ENCODE data around the gene AOC3. TPM values are rescaled to one million over a fixed set of nuclear protein-coding genes. Genes with fewer than 3 reads are reported as not detected.

Gene AOC3
- polyA plus RNA-seq, 1 donor from 2014 or later, result 0.35 TPM

DNA sequence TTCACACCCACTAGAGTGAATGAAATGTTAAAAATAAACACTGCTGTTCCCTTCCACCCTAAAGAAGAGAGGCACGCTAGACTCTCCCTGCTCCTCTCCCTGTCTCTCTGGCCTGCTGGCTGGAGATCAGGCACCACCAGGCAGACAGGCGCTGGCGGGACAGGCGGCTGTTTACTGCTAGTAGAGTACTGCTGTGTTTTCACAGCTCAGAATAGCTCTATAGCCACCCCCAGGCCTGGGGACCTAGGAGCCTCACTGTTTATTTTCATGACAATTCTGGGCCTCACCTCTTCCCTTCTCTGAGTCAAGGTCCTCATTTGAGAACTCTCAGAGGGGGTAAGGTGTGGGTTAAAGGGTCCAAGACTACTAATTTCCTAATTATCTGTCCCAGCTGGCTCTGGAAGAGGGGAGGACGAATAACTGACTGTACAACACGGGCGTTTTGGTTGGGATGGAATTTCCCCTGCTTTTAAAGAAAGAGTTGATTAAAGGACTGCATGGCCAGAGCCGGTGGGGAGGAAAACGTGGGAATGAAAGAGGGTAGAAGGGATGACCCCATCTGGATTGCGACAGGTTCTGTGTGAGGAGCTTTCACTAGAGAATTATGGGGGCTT lies 40.6 kb downstream of the AOC3 start:
- H3F3A ChIP-seq (ENCODE audit: insufficient read depth, low read length, poor library complexity, severe bottlenecking), result no peaks in the 10 kb centered on the region
- H4K20me1 ChIP-seq (ENCODE audit: insufficient read depth), result no peaks in the 10 kb centered on the region
- H2AFZ ChIP-seq (ENCODE audit: low read depth, low read length), result no peak overlapping the region
- H3K9ac ChIP-seq (ENCODE audit: low read length), result no peak overlapping the region
- H3K27ac ChIP-seq (ENCODE audit: low read length), result no peak overlapping the region
- H3K36me3 ChIP-seq (ENCODE audit: insufficient read depth, low read length), result no peaks in the 10 kb centered on the region
- no peaks in the 10 kb centered on the region for H3K79me2 ChIP-seq (replicated peaks; ENCODE audit: insufficient read depth, low read length)
- no peaks in the 10 kb centered on the region for H3K9me3 ChIP-seq (ENCODE audit: low read length)
- no peaks in the 10 kb centered on the region for H3K27me3 ChIP-seq (ENCODE audit: insufficient read depth, low read depth, low read length)
- TF ChIP-seq RAD21 (conservative IDR thresholded peaks at IDR 0.05) (no peak), CTCF (IDR thresholded peaks at IDR 0.05; ENCODE audit: poor library complexity, severe bottlenecking) (no peak), EZH2 (IDR thresholded peaks at IDR 0.05; ENCODE audit: borderline replicate concordance, insufficient read depth, low read length, poor library complexity, severe bottlenecking) (no peak), TAF1 (IDR thresholded peaks at IDR 0.05; ENCODE audit: low read depth) (no peak), MXI1 (conservative IDR thresholded peaks at IDR 0.05; ENCODE audit: poor library complexity, severe bottlenecking) (no peak), SMC3 (conservative IDR thresholded peaks at IDR 0.05; ENCODE audit: poor library complexity) (no peak), POLR2AphosphoS5 (IDR thresholded peaks at IDR 0.05) (no peak), EP300 (conservative IDR thresholded peaks at IDR 0.05; ENCODE audit: poor library complexity, severe bottlenecking) (no peak)
- TF ChIP-seq, protein P1, sequence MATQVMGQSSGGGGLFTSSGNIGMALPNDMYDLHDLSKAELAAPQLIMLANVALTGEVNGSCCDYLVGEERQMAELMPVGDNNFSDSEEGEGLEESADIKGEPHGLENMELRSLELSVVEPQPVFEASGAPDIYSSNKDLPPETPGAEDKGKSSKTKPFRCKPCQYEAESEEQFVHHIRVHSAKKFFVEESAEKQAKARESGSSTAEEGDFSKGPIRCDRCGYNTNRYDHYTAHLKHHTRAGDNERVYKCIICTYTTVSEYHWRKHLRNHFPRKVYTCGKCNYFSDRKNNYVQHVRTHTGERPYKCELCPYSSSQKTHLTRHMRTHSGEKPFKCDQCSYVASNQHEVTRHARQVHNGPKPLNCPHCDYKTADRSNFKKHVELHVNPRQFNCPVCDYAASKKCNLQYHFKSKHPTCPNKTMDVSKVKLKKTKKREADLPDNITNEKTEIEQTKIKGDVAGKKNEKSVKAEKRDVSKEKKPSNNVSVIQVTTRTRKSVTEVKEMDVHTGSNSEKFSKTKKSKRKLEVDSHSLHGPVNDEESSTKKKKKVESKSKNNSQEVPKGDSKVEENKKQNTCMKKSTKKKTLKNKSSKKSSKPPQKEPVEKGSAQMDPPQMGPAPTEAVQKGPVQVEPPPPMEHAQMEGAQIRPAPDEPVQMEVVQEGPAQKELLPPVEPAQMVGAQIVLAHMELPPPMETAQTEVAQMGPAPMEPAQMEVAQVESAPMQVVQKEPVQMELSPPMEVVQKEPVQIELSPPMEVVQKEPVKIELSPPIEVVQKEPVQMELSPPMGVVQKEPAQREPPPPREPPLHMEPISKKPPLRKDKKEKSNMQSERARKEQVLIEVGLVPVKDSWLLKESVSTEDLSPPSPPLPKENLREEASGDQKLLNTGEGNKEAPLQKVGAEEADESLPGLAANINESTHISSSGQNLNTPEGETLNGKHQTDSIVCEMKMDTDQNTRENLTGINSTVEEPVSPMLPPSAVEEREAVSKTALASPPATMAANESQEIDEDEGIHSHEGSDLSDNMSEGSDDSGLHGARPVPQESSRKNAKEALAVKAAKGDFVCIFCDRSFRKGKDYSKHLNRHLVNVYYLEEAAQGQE (IDR thresholded peaks at IDR 0.05; ENCODE audit: borderline replicate concordance), result no peak
- H3K4me2 ChIP-seq (ENCODE audit: low read length), result no peak overlapping the region
- no peaks in the 10 kb centered on the region for H3K9me2 ChIP-seq (ENCODE audit: insufficient read depth, low read length)
- no peak overlapping the region for H3K4me3 ChIP-seq (ENCODE audit: low read length)

GRCh38 chr17:42893359-42893758 lies 42.4 kb downstream of the AOC3 start:
- Histone ChIP-seq H3K27ac (ENCODE audit: low read length) (no peak overlapping the region), H3K4me2 (ENCODE audit: low read length) (no peak overlapping the region)

More at GRCh38 chr17:42893359-42893758, 42.4 kb downstream of the AOC3 start:
- H3K9me3 ChIP-seq (ENCODE audit: low read length), result no peaks in the 10 kb centered on the region
- H3K36me3 ChIP-seq (ENCODE audit: insufficient read depth, low read length), result no peaks in the 10 kb centered on the region
- TF ChIP-seq TAF1 (IDR thresholded peaks at IDR 0.05; ENCODE audit: low read depth) (no peak), EZH2 (IDR thresholded peaks at IDR 0.05; ENCODE audit: borderline replicate concordance, insufficient read depth, low read length, poor library complexity, severe bottlenecking) (no peak), EP300 (conservative IDR thresholded peaks at IDR 0.05; ENCODE audit: poor library complexity, severe bottlenecking) (no peak), SMC3 (conservative IDR thresholded peaks at IDR 0.05; ENCODE audit: poor library complexity) (no peak)
- no peak overlapping the region for H2AFZ ChIP-seq (ENCODE audit: low read depth, low read length)
- no peaks in the 10 kb centered on the region for H3K9me2 ChIP-seq (ENCODE audit: insufficient read depth, low read length)
- no peak overlapping the region for H3K4me3 ChIP-seq (ENCODE audit: low read length)
- no peaks in the 10 kb centered on the region for H3K27me3 ChIP-seq (ENCODE audit: insufficient read depth, low read depth, low read length)
- no peak overlapping the region for H3K9ac ChIP-seq (ENCODE audit: low read length)
- H3F3A ChIP-seq (ENCODE audit: insufficient read depth, low read length, poor library complexity, severe bottlenecking), result no peaks in the 10 kb centered on the region
- H4K20me1 ChIP-seq (ENCODE audit: insufficient read depth), result no peaks in the 10 kb centered on the region
- no peaks in the 10 kb centered on the region for H3K79me2 ChIP-seq (replicated peaks; ENCODE audit: insufficient read depth, low read length)
